Measurements from ENCODE around the gene RFLNA.
"Not testable (repeated sequence)": the region's sequence is repeated elsewhere in the genome, so short reads cannot be mapped to it uniquely, and the experiment has no call there.

Gene RFLNA

DNA sequence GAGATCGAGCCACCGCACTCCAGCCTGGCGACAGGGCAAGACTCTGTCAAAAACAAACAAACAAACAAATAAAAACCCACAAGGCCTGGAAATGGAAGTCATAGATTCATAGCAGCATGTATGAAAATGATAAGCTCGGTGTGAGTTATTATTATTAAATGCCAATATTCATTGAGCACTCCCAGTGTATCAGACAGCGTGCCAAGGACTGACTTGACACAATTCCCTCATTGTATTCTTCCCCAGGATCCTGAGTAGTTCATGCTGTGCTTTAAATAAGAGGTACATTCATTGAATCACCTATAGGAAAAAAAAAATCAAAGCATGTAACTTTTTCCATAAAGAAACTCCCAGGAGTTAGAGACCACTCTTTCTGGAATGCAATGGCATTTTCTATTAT is 12.6 kb upstream of the RFLNA start:
- no peak for DNase-seq (ENCODE audit: low read depth in 2 of 2)

DNA sequence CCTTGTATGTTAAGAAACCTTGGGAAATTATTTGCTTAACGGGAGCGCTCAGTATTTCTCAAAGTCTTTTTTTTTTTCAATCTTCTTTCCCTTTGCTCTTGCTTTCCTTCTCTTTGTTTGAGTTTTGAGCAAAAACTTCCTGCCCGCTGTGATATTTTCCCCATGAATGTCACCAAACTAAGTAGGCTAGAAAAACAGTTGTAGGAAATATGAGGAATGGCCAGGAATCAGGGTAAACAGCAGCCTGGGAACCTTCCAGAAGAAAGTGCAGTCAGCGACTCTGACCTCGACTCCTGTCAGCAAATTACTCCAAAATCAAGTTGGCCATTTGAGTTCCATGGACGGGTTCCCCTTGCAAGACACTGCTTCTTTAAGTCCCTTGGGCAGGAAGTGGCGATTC is 11.6 kb upstream of the RFLNA start:
- DNase-seq (ENCODE audit: low read depth in 2 of 2), result no peak

DNA sequence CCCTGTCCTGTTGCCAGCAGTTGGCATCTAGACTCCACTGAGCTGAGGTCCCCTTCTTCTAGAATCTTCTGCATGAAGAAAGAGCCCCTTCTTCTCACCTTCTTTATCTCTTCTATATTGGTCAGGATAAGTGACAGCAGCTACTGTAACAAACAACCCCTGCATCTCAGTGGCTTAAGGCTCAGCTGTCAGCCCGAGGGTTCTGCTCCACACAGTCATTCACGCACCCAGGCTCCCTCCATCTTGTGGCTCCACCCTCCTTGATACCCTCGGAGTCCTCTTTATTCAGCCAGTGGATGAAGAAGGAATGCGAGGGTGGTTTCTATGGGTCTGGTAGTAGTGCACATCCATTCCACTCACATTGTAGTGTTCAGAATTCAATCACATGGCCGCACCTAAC is 10.5 kb upstream of the RFLNA start:
- DNase-seq (ENCODE audit: low read depth in 2 of 2), result no peak

GRCh38 chr12:124286414-124286813 is 8.5 kb upstream of the RFLNA start:
- DNase-seq (ENCODE audit: low read depth in 2 of 2), result no peak

DNA sequence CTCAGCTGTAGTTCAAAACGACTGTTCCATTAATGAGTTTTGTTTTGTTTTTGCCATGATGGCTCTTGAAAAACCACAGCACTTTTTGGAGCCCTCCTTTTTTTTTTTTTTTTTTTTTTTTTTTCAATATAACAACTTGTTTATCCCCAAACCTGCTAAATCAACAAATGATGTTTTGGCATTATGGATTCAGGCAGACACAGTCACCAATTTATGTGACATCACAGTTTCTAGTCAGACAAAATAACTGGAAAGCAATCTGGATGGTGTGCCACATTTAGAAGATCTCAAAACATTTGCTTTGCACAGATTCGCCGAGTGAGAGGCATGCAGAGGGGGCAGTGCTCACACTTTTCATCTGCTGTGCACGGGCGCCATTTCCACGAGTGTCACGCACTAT is 7.9 kb upstream of the RFLNA start:
- DNase-seq (ENCODE audit: low read depth in 2 of 2), result no peak

GRCh38 chr12:124289634-124290600 is 5.0 kb upstream of the RFLNA start:
- no peak for DNase-seq (ENCODE audit: low read depth in 2 of 2)

- no peak for DNase-seq (ENCODE audit: low read depth in 2 of 2)
Measured at GRCh38 chr12:124292385-124292784, 2.5 kb upstream of the RFLNA start.

DNA sequence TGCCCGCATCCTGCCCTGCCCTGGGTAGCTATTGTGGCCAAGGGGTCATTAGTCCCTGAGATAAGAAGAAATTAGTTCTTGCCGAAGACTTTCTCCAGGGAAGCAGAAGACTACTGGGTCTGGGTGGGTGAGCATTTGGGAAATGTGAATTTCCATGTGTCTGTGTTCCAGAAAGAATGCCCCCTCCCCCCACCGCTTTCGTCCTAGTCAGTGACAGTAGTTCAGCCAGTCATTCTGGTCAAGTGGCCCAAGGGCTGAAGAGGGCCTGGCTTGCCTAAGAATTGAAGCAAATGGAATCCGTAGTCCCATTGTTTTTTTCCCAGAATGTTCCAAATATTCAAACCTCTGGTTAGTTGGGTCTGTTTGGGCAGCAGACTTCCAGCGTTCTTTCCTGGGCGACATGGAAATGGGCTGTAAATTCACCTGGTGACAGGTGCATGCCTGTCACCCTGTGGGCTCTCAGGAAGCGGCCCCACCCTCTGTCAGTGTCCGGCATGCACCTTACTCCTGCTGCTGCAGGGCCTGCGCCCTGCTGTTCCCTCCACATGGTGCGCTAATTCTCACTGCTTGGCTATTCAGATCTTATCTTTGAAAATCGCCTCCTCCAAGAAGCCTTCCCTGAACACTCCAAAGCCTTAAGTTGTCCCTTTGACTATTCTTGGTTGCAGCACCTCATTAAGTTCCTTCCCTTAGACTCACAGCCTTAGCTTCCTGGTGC is 1.4 kb upstream of the RFLNA start:
- no peak for DNase-seq (ENCODE audit: low read depth in 2 of 2)

- DNase-seq (ENCODE audit: low read depth in 2 of 2), result no peak
Measured at GRCh38 chr12:124295431-124296058, 652 bp downstream of the RFLNA start.

DNA sequence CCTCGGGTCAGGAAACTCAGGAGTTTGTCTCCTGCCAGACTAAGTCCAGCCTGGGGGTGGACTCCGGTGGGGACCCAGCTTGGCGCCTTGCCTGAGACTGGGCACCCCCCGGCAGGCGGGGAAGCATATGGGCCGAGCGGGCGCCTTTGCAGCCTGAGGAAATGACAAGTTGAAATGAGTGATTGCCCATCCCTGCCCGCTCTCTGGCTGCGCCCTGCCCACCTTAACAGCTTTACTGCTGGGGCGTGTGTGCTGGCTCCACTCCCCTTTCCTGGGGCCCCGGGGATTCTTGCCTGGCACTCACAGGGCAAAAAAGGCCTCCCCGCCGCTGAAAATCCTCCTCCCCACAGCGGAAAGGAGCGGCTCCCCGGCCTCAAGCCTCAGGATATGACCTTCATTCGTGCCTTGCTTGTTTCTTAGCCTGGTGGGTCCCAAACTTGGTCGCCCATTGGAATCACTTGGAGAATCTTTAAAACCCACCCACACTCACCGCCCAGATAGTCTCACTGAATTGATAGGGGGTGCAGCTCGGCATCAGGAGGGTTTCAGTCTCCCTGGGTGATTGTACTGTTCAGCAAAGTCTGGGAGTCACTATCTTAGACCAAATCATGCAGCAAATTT is 1.5 kb downstream of the RFLNA start:
- DNase-seq (ENCODE audit: low read depth in 2 of 2), result no peak

DNA sequence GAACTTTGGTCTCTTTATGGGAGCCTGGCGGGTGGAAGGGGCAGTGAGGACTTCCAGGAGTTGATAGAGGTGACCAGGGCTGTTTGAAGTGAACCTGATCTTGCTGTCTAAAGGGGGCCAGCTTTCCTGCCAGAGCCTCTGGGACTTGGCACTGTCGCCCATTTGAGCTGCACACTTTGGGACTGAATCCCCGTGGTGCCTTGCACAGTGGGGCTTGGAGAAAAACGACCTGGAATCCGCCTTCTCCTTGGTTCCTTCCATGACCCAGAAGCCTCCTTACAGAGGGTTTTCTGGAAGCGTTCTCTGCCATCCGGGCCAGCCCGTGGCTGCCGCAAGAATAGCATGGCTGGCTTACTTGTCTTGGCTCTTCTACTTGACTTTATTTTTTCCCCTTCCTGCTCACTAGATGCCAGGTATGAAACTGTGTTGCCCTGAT is 2.0 kb downstream of the RFLNA start:
- no peak for DNase-seq (ENCODE audit: low read depth in 2 of 2)

GRCh38 chr12:124297389-124297788 is 2.5 kb downstream of the RFLNA start:
- DNase-seq (ENCODE audit: low read depth in 2 of 2), result no peak

DNA sequence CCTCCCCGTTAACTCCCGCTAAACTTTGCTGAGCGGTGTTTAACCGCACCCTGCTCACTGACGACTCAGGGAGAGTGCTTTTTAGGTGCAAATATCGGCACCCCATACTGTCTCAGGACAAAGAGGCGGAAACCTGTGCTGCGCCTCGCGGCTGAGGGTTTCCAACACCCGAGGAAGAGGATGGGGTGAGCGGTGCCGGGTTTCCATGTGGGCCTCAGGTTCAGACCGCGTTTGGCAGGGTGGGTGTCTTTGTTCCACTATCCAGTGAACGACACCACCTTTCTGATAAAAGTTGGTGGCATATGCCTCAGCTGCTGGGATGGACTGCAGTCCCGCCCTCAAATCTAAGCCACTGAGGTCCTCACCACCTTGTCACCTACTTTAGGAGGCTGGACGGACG is 3.0 kb downstream of the RFLNA start:
- no peak for DNase-seq (ENCODE audit: low read depth in 2 of 2)

DNA sequence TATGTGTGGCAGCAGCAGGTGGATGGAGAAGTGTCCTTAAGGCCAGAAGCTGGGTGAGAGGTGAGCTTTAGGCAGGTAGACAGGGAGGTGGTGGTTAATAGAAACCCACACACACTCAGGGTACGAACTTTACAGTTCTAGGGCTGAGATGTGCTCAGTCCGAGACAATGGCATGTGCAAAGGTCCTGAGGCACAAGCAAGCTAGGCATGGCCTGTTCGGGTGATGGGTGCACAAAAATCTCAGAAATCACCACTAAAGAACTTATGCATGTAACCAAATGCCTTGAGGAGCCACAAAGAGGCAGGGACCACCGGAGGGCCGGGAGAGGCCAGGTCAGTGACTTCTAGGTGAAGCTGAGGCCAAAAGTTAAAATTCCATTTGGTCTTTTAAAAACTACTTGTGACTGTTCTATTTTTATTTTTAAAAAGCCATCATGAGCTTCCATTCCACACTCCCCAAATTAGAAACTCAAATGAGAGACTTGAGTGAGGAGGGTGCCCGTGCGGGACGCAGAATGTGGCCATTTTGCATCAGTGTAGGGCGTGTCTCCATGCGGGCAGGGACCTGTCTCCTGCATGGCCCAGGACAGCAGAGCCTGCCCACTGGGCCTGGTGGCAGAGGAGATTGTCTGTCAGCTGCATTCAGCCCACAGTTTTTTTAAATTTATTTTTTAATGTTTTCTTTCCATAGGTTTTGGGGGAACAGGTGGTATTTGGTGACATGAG is 4.0 kb downstream of the RFLNA start:
- no peak for DNase-seq (ENCODE audit: low read depth in 2 of 2)

DNA sequence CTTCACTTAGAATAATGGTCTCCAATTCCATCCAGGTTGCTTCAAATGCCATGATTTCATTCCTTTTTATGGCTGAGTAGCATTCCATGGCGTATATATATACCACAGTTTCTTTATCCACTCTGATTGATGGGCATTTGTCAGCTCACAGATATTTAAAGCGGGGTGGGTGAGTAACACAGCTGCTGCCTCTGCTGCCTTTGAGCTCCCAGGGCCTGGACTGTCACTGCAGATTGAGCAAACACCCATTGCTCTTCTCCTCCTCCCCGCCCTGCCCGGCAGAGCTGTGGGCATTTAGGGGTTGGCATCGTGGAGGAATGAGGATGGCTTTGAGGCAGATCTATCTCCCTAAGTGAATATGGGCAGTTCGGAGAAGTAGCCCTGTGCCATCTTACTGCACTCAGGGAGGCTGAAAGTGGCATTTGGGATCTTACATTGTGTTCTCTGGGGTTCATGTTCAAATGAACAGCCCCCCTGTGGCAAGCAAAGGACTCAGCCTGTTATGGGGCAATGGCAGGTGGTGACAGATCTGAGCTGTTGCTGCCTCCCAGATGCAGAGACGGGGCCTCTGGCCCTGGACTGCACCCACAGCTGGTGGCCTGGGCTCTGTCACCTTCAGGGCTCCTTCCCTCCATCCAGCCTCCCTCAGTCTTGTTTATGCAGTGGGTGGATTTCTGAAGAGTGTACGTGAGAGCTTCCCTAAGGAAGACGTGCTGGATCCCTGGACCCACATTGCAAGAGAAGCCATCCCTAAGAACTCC is 4.9 kb downstream of the RFLNA start:
- no peak for DNase-seq (ENCODE audit: low read depth in 2 of 2)

DNA sequence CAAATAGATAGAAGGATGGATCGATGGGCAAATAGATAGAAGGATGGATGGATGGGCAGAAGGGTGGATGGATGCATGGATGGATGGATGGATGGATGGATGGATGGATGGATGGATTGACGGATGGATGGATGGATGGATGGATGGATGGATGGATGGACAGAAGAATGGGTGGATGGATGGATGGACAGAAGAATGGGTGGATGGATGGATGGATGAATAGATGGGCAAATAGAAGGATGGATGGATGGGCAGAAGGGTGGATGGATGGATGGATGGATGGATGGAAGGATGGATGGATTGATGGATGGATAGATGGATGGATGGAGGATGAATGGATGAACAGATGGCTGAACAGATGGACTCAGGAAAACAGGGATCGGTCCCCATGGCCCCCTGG is 5.8 kb downstream of the RFLNA start:
- DNase-seq (ENCODE audit: low read depth in 2 of 2), result not testable (repeated sequence)

GRCh38 chr12:124301084-124301654 is 6.3 kb downstream of the RFLNA start:
- no peak for DNase-seq (ENCODE audit: low read depth in 2 of 2)

DNA sequence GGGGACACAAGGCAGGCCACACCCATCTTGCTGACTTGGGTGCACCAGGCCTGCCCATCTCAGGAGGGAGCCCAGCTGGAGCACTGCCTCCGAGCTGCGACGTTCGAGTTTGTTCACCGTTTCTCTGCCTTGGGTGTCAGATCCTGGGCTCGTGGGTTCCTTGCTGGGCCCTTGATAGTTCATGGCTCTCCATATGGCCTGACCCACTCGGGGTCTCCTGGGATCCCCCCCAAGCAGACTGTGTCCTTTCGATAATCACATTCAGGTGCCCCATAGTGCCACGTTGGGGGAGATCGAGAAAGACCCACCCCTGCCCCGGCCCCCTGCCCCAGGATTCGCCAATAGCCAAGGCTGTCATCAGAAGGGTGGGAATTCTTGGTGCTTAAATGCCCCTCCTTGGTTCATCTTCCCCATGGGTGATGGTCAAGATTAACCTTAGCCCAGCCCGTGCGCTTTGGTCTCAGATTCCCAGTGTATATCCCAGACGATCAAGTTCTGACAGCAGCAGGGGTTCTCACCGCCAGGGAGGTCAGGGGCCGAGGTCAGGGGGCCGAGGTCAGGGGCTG is 7.4 kb downstream of the RFLNA start:
- no peak for DNase-seq (ENCODE audit: low read depth in 2 of 2)

DNA sequence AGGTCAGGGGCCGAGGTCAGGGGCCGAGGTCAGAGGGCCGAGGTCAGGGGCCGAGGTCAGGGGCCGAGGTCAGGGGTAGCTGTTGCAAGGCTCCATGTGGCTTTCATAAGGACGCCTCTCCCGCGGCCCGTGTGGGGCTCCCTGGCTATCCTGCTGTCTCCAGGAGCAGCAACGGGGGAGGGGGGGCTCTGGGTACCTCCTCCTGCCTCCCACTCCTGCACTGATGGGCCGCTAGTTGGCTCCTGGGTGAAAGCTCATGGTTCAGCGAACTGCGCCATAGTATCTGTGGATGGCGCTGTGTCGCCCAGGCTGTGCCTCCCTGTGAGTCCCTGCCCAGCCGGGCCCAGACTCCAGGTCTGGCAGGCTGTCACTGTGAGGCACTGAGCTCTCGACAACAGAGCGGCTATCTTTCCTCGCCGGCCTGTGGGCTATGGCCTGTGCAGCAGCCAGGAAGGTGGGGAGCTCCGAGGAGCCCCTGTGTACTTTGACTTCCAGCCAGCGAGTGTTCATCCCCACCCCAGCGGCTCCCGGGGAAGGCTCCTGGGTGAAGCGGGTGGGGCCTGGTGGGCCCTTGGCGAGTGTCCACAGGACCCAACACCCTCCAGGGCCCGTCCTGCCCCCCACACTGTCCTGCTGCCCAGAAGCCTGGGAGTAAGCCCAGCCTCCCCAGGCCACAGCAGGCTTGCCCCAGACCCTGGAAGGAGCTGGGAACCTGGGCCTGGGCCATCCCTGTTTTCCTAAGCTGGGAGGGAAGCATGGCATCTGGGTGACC is 8.1 kb downstream of the RFLNA start:
- DNase-seq (ENCODE audit: low read depth in 2 of 2), result no peak
